ENCODE results near the gene AHRR. TPM values are rescaled to one million over a fixed set of nuclear protein-coding genes. Genes with fewer than 3 reads are reported as not detected.
A peak's percentile ranks its signal among the peaks of the same experiment; 100 is the strongest.

AHRR gene
- total and polyA plus RNA-seq, 2 of the 4 experiments (the other 2 are of a cell fraction), result 15.6 to 37.1 TPM

GRCh38 chr5:394671-395155 lies 73.2 kb downstream of the AHRR start:
- peak overlapping the region; percentile 91 to 98 for H4K8ac ChIP-seq (ENCODE audit: low read depth in 2 of 2, low read length in 2 of 2)
- peak overlapping the region; percentile 85; the same call in 2 of the 3 replicates for H2BK15ac ChIP-seq (ENCODE audit: low read depth, low read length)
- peak overlapping the region; percentile 99 for H2BK20ac ChIP-seq (ENCODE audit: low read depth, low read length)
- H2AK5ac ChIP-seq (ENCODE audit: low read depth, low read length), result peak overlapping the region; percentile 93
- TF ChIP-seq CHD1 (IDR thresholded peaks at IDR 0.05; ENCODE audit: low read depth, low read length), result no peak
- TF ChIP-seq FOS (IDR thresholded peaks at IDR 0.05; ENCODE audit: low read depth, low read length), result no peak
- no peak for TF ChIP-seq NFE2L2 (IDR thresholded peaks at IDR 0.05; ENCODE audit: low read depth, low read length)
- no peak for TF ChIP-seq MXI1 (IDR thresholded peaks at IDR 0.05; ENCODE audit: borderline replicate concordance, low read depth, low read length)
- TF ChIP-seq RCOR1 (IDR thresholded peaks at IDR 0.05; ENCODE audit: insufficient replicate concordance, low read length), result no peak
- TF ChIP-seq MAFK (IDR thresholded peaks at IDR 0.05; ENCODE audit: low read depth, low read length), result no peak
- TF ChIP-seq CTCF (conservative IDR thresholded peaks at IDR 0.05; ENCODE audit: low read depth, low read length), result no peak
- TF ChIP-seq BHLHE40 (IDR thresholded peaks at IDR 0.05; ENCODE audit: low read depth, low read length), result no peak
- no peak for TF ChIP-seq RAD21 (IDR thresholded peaks at IDR 0.05; ENCODE audit: low read length)
- TF ChIP-seq SMC3 (IDR thresholded peaks at IDR 0.05; ENCODE audit: low read depth, low read length), result no peak
- TF ChIP-seq RFX5 (IDR thresholded peaks at IDR 0.05; ENCODE audit: low read depth, low read length), result no peak
- no peak for TF ChIP-seq ELK1 (IDR thresholded peaks at IDR 0.05; ENCODE audit: borderline replicate concordance, low read depth, low read length)
- TF ChIP-seq MAZ (IDR thresholded peaks at IDR 0.05; ENCODE audit: borderline replicate concordance, low read depth, low read length), result no peak
- no peak for TF ChIP-seq CEBPB (IDR thresholded peaks at IDR 0.05; ENCODE audit: low read depth, low read length)
- no peak for TF ChIP-seq USF2 (IDR thresholded peaks at IDR 0.05; ENCODE audit: low read depth, low read length)
- peak overlapping the region; percentile 75 for H3K18ac ChIP-seq (ENCODE audit: low read depth, low read length)
- H2AK9ac ChIP-seq (replicated peaks; ENCODE audit: low read depth, low read length, poor library complexity), result peak overlapping the region; percentile 90
- H4K5ac ChIP-seq (ENCODE audit: low read depth, low read length), result peak overlapping the region; percentile 77
- in situ Hi-C loops (cut with MboI; ENCODE audit: low sequenced_read_pairs) (no loop called here), intact Hi-C loops (cut with micrococcal nuclease) (loop anchor here (2.0 kb wide), 1 partner anchor 26 kb away; no protein-coding TSS in a partner anchor), dilution Hi-C loops (cut with HindIII; ENCODE audit: low sequenced_read_pairs, unreplicated experiment) (no loop called here)
- peaks cover 15% of the 10 kb centered on the region for H3K36me3 ChIP-seq (ENCODE audit: control insufficient read depth, insufficient read depth, low read length)
- BruUV-seq (replicated peaks), result no TSS peak
- ATAC-seq (ENCODE audit: low read depth) (no peak), DNase-seq (no peak)
- peak overlapping the region; percentile 99 for H2BK120ac ChIP-seq (ENCODE audit: low read depth, low read length)
- H3K9me3 ChIP-seq (ENCODE audit: control insufficient read depth, insufficient read depth, low read length), result no peaks in the 10 kb centered on the region
- H3K4ac ChIP-seq (ENCODE audit: low read depth, low read length), result peak overlapping the region; percentile 100
- H2AFZ ChIP-seq (replicated peaks; ENCODE audit: low read length, poor library complexity), result peak overlapping the region; percentile 73
- peaks cover 25% of the 10 kb centered on the region for H3K9me1 ChIP-seq (ENCODE audit: insufficient read depth, low read length)
- peaks cover 39% of the 10 kb centered on the region for H3K4me1 ChIP-seq (ENCODE audit: control insufficient read depth, insufficient read depth, low read length)
- H3K23ac ChIP-seq (ENCODE audit: low read depth, low read length), result peak overlapping the region; percentile 72
- H2BK5ac ChIP-seq (ENCODE audit: low read depth, low read length, poor library complexity, severe bottlenecking), result peak overlapping the region; percentile 94
- ChIA-PET CTCF (no interaction called here), POLR2A (ENCODE audit: unreplicated experiment) (interaction anchor here (0.8 kb wide), 1 partner anchor 14 kb away, joined by 3 read pairs; no protein-coding TSS in a partner anchor)
- H3K27me3 ChIP-seq (ENCODE audit: control insufficient read depth, insufficient read depth, low read length), result no peaks in the 10 kb centered on the region
- H4K91ac ChIP-seq (ENCODE audit: insufficient read depth, low read depth, low read length), result peak overlapping the region; percentile 100
- peak overlapping the region; percentile 92 for H3K14ac ChIP-seq (replicated peaks; ENCODE audit: low read depth, low read length)
- peaks cover 20 to 63% of the 10 kb centered on the region in 2 experiments for H3K79me1 ChIP-seq (ENCODE audit: low read depth in 1 of 2, low read length in 2 of 2)
- peak overlapping the region; percentile 58 for H3K9ac ChIP-seq (ENCODE audit: low read depth, low read length)
- H4K20me1 ChIP-seq (ENCODE audit: insufficient read depth, low read length), result no peaks in the 10 kb centered on the region; the same call in 1 of the 2 replicates
- WGBS, 2 experiments (ENCODE audit: extremely low coverage in 2 of 2, insufficient read length in 1 of 2), result 50% methylated on average over 1 of the region's 18 CpGs; no CpG with 5 or more reads in 1 of the 2 experiments
- peak overlapping the region; percentile 77; the same call in 1 of the 2 replicates for H3K56ac ChIP-seq (ENCODE audit: extremely low read depth, insufficient read depth, low read length)
- peak overlapping the region; percentile 94 for H3K27ac ChIP-seq (ENCODE audit: insufficient read depth, low read length)
- no peak overlapping the region for H3K4me3 ChIP-seq (ENCODE audit: insufficient read depth, low read depth, low read length)
- H3K4me2 ChIP-seq (ENCODE audit: low read depth, low read length), result no peak overlapping the region
